K562 (cell line): Measurements from ENCODE around the gene SLC7A4. TPM values are rescaled to one million over a fixed set of nuclear protein-coding genes. Genes with fewer than 3 reads are reported as not detected.

ENCODE experiments used
- ATAC-seq: fragments of 200-7000 bp; cut with Tn5 transposase; 3 replicates; pipeline ENCODE4 v1.9.1; 2020; ENCODE audit warnings: moderate library complexity
- BruUV-seq: library from RNA; stranded (reverse); fragments of 400-500 nt; replicated peaks from 2 replicates; lab custom pipeline; 2021; lab: Mats Ljungman, UMichigan
- CTCF ChIA-PET: fragments of 300-600 bp; formaldehyde crosslinking; extraction: SDS; loops from one replicate; lab custom pipeline; 2021; ENCODE audit warnings: low intra/inter-chr PET ratio; lab: Yijun Ruan, JAX
- POLR2A ChIA-PET: fragments of 300-600, 350-650 bp; sonication (Branson Sonifier 250); formaldehyde crosslinking; extraction: SDS; loops from one replicate; lab custom pipeline; 2021; ENCODE audit warnings: antibody characterized with exemption, inconsistent platforms; lab: Yijun Ruan, JAX
- DNase-seq, 4 experiments: peaks; one replicate each; pipeline versions ENCODE4 v3.0.0 to v3.0.0-alpha.2; 2011 to 2018; ENCODE audit warnings: low spot score in 3 of 4, mixed read lengths in 3 of 4; ENCODE audit errors: extremely low read depth in 1 of 4
- FAIRE-seq: peaks from 2 replicates; lab custom pipeline; 2011; peaks lifted over from hg19 to GRCh38; lab: Jason Lieb, UNC
- H2AFZ ChIP-seq: 2 replicates; pipeline ENCODE4 v1.6.0; 2011; ENCODE audit warnings: low read depth, low read length, control low read depth, inconsistent platforms
- H3K27ac ChIP-seq: fragments of 200-600 bp; 3 replicates; pipeline ENCODE4 v1.8.0; 2011; ENCODE audit warnings: low read depth, mild to moderate bottlenecking, control low read depth, inconsistent platforms, low read length, moderate library complexity, mixed read lengths; ENCODE audit errors: extremely low read depth
- H3K27me3 ChIP-seq, 2 experiments: fragments of 300-600 bp in 1 of 2; 2 replicates in 1 of 2; 3 replicates in 1 of 2; pipeline versions ENCODE4 v1.6.0 to v1.8.0; 2011; ENCODE audit warnings: inconsistent platforms in 2 of 2, low read length in 2 of 2, mild to moderate bottlenecking in 1 of 2, mixed read lengths in 1 of 2, moderate library complexity in 1 of 2; ENCODE audit not compliant: control insufficient read depth in 2 of 2, insufficient read depth in 2 of 2
- H3K36me3 ChIP-seq: fragments of 300-600 bp; 3 replicates; pipeline ENCODE4 v1.8.0; 2011; ENCODE audit warnings: mild to moderate bottlenecking, low read length, inconsistent platforms; ENCODE audit not compliant: control insufficient read depth, insufficient read depth
- H3K4me1 ChIP-seq, 2 experiments: fragments of 200-600 bp in 1 of 2; replicated peaks in 1 of 2; 2 replicates in 1 of 2; 3 replicates in 1 of 2; pipeline versions ENCODE4 v1.5.1 to v1.8.0; 2011; ENCODE audit warnings: inconsistent platforms in 2 of 2, low read length in 2 of 2, mild to moderate bottlenecking in 1 of 2, mixed read lengths in 1 of 2, moderate library complexity in 1 of 2; ENCODE audit not compliant: control insufficient read depth in 2 of 2, insufficient read depth in 2 of 2
- H3K4me2 ChIP-seq: 2 replicates; pipeline ENCODE4 v1.6.1; 2011; ENCODE audit warnings: low read length, control low read depth, inconsistent platforms, mixed read lengths; ENCODE audit not compliant: insufficient read depth
- H3K4me3 ChIP-seq: fragments of 200-600 bp; sonication (generic), shearing (Covaris generic); 2 replicates; pipeline ENCODE4 v1.5.1; 2016; ENCODE audit warnings: control low read depth, inconsistent platforms
- H3K79me2 ChIP-seq: fragments of 200-600 bp; 3 replicates; pipeline ENCODE4 v1.8.0; 2011; ENCODE audit warnings: low read length, inconsistent platforms; ENCODE audit not compliant: control insufficient read depth, insufficient read depth
- H3K9ac ChIP-seq, 2 experiments: 2 replicates each; pipeline versions ENCODE4 v1.6.0 to v1.6.1; 2011; ENCODE audit warnings: low read depth in 2 of 2, low read length in 2 of 2, control low read depth in 1 of 2, inconsistent platforms in 1 of 2, mild to moderate bottlenecking in 1 of 2, mixed read lengths in 1 of 2; ENCODE audit not compliant: insufficient read depth in 1 of 2
- H3K9me1 ChIP-seq: one replicate; pipeline ENCODE4 v1.6.0; 2011; ENCODE audit warnings: inconsistent platforms, mild to moderate bottlenecking, low read length, moderate library complexity; ENCODE audit not compliant: control insufficient read depth, insufficient read depth
- H3K9me3 ChIP-seq: replicated peaks from 2 replicates; pipeline ENCODE4 v1.5.1; 2011; ENCODE audit warnings: low read depth, low read length, inconsistent platforms; ENCODE audit not compliant: control insufficient read depth, insufficient read depth
- H4K20me1 ChIP-seq: replicated peaks from 2 replicates; pipeline ENCODE4 v1.6.1; 2011; ENCODE audit warnings: low read length, inconsistent platforms, mixed read lengths; ENCODE audit not compliant: control insufficient read depth, insufficient read depth
- COPS2 ChIP-seq: fragments of 450-650 bp; conservative IDR thresholded peaks from 2 replicates; pipeline ENCODE4 v1.6.1; 2016; ENCODE audit warnings: mild to moderate bottlenecking, moderate library complexity
- CTBP1 ChIP-seq: fragments of 450-650 bp; IDR thresholded peaks from 2 replicates; pipeline ENCODE4 v1.6.1; 2016; ENCODE audit warnings: borderline replicate concordance
- DPF2 ChIP-seq: fragments of 450-650 bp; IDR thresholded peaks from 2 replicates; pipeline ENCODE4 v1.6.1; 2016
- FOXJ2 ChIP-seq: fragments of 200-800 bp; sonication (Bioruptor generic); IDR thresholded peaks from 2 replicates; pipeline ENCODE4 v1.6.1; 2016; ENCODE audit warnings: missing genetic modification characterization, missing compliant biosample characterization
- GATA2 ChIP-seq: sonication (generic); formaldehyde crosslinking; IDR thresholded peaks from 2 replicates; pipeline ENCODE4 v1.4.0; 2020; ENCODE audit warnings: mild to moderate bottlenecking, missing genetic modification reagents
- HDAC6 ChIP-seq: IDR thresholded peaks from 2 replicates; pipeline ENCODE4 v1.6.1; 2012; ENCODE audit warnings: low read depth, mild to moderate bottlenecking, control low read depth, inconsistent platforms, low read length, moderate library complexity
- NR1H2 ChIP-seq: sonication (generic); formaldehyde crosslinking; IDR thresholded peaks from 2 replicates; pipeline ENCODE4 v1.4.0; 2020; ENCODE audit warnings: mild to moderate bottlenecking, missing genetic modification reagents
- NUFIP1 ChIP-seq: fragments of 450-650 bp; IDR thresholded peaks from 2 replicates; pipeline ENCODE4 v1.6.1; 2018; ENCODE audit not compliant: partially characterized antibody
- RCOR1 ChIP-seq, 2 experiments: IDR thresholded peaks; 2 replicates each; pipeline ENCODE4 v1.6.1; 2012; ENCODE audit warnings: low read depth in 2 of 2, low read length in 2 of 2, borderline replicate concordance in 1 of 2, improper control_type of control experiment in 1 of 2
- RFX5 ChIP-seq: IDR thresholded peaks from 2 replicates; pipeline ENCODE4 v1.6.1; 2011; ENCODE audit warnings: low read depth, mild to moderate bottlenecking, improper control_type of control experiment, low read length
- RFX7 ChIP-seq: fragments of 250-450 bp; sonication (Bioruptor Pico); IDR thresholded peaks from 2 replicates; pipeline ENCODE4 v1.5.1; 2021; ENCODE audit warnings: mild to moderate bottlenecking
- SAFB ChIP-seq: fragments of 200-400 bp; formaldehyde crosslinking; IDR thresholded peaks from 2 replicates; pipeline ENCODE4 v1.6.1; 2017; ENCODE audit warnings: low read depth, low read length, borderline replicate concordance
- STAG1 ChIP-seq: sonication (generic); formaldehyde crosslinking; IDR thresholded peaks from 2 replicates; pipeline ENCODE4 v1.5.0; 2020; ENCODE audit warnings: missing genetic modification reagents, borderline replicate concordance
- TAF9B ChIP-seq: fragments of 450-650 bp; IDR thresholded peaks from 2 replicates; pipeline ENCODE4 v1.6.1; 2018; ENCODE audit warnings: mild to moderate bottlenecking; ENCODE audit not compliant: partially characterized antibody
- TCFL5 ChIP-seq: fragments of 250-450 bp; sonication (Bioruptor Pico); conservative IDR thresholded peaks from 2 replicates; pipeline ENCODE4 v1.6.1; 2021; ENCODE audit warnings: mild to moderate bottlenecking, moderate library complexity, matching md5 sums
- ZBTB17 ChIP-seq: fragments of 450-650 bp; formaldehyde crosslinking; IDR thresholded peaks from 2 replicates; pipeline ENCODE4 v1.4.0; 2020; ENCODE audit warnings: mild to moderate bottlenecking
- ZNF124 ChIP-seq: sonication (generic); formaldehyde crosslinking; IDR thresholded peaks from 2 replicates; pipeline ENCODE4 v1.8.1; 2022; ENCODE audit warnings: missing genetic modification reagents
- WGBS: fragments of 100-300 bp; shearing (Covaris generic); methylation state at CpG from one replicate; pipeline ENCODE4 v1.1.6; 2016; ENCODE audit warnings: low coverage, mixed read lengths; ENCODE audit not compliant: insufficient coverage; ENCODE audit errors: missing lambda C conversion rate; 5-methylcytosine and 5-hydroxymethylcytosine counted together
- in situ Hi-C: fragments of 300-500 bp; cut with MboI; formaldehyde crosslinking; loops from 4 replicates; pipeline ENCODE4 v1.15.0; 2018; ENCODE audit warnings: inconsistent platforms, mixed read lengths
- intact Hi-C: fragments of 100-400 bp; cut with micrococcal nuclease; formaldehyde crosslinking; loops from 2 replicates; pipeline ENCODE4 v1.14.2; 2022
- polyA plus RNA-seq, 8 experiments: library from polyadenylated mRNA; depleted of rRNA in 4 of 8; stranded (reverse) in 5 of 8; unstranded in 3 of 8; fragments of >200 nt; fragmentation: Nextera tagmentation in 2 of 8; fragmentation: Illumina TruSeq in 1 of 8; extraction: Ambion mirVana in 2 of 8; extraction: Trizol in 1 of 8; gene quantifications; 2 replicates each; pipeline versions ENCODE4 v1.2.1 to v1.2.3, GENCODE V29; 2011 to 2014; ENCODE audit warnings: inconsistent platforms in 1 of 8, missing spikeins in 1 of 8
- total RNA-seq, 7 experiments: library from RNA; depleted of rRNA in 6 of 7; stranded (reverse); fragments of >200 nt in 6 of 7; fragmentation: Illumina TruSeq in 2 of 7; extraction: Trizol in 2 of 7; gene quantifications; 2 replicates each; pipeline versions ENCODE4 v1.2.1 to v1.2.3, GENCODE V29; 2011 to 2021; ENCODE audit warnings: low replicate concordance in 1 of 7
- TF ChIP-seq, protein P1 (sequence below): fragments of 450-650 bp; IDR thresholded peaks from one replicate; pipeline ENCODE4 v1.6.1; 2018; ENCODE audit warnings: mild to moderate bottlenecking, moderate library complexity; ENCODE audit not compliant: partially characterized antibody
- TF ChIP-seq, protein P2 (sequence below): sonication (generic); formaldehyde crosslinking; IDR thresholded peaks from 2 replicates; pipeline ENCODE4 v1.8.0; 2023; ENCODE audit warnings: mild to moderate bottlenecking, missing genetic modification reagents

The SLC7A4 gene
- total and polyA plus RNA-seq, 9 of the 15 experiments (the other 6 are each of a cell fraction or from before 2014, with no cell fraction given): not detected

DNA sequence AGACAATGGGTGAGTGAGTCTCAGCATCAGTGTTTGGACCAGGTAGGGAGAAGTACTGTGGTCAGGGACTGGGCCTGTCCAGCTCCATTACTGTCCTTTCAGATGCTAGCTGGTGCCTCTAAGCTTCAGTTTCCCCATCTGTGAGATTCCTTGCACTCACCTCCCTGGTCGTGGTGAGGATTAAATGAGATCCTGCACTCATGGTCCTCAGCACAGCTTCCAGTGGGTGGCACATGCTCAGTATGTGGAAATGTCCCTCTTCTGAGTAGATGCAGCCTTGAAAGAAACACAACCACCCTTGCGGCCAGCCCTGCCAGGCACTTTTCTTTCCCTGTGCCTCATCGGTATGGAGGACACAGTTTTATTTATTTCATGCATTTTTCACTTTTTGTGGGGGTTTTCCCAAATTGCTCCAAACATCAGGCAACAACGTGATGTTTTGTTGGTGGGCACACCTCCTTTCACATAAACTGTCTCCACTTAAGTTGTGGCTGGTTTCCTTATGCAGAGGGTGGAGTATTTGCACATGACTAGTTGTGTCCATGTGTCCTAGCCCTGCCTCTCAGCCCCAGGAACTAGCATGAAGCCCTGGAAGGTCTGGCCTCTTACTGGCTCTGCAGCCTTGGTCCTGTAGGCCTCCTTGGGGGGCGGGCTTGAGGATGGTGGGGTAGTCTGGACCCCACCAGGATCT is 49.1 kb downstream of the SLC7A4 start:
- Histone ChIP-seq H2AFZ (peak overlapping the region; percentile 99), H3K27me3 (no peaks in the 10 kb centered on the region), H4K20me1 (no peaks in the 10 kb centered on the region), H3K27ac (no peak overlapping the region; the same call in 2 of the 3 replicates), H3K4me2 (peak overlapping the region; percentile 92), H3K4me1 (peaks cover 19 to 53% of the 10 kb centered on the region in 2 experiments), H3K9me1 (peaks cover 13% of the 10 kb centered on the region), H3K4me3 (peak overlapping the region; percentile 54), H3K9ac (peak overlapping the region; percentile 85 to 97), H3K9me3 (peaks cover 9% of the 10 kb centered on the region), H3K79me2 (peaks cover 23% of the 10 kb centered on the region), H3K36me3 (peaks cover 47% of the 10 kb centered on the region)
- POLR2A ChIA-PET: interaction anchor here (1.2 to 64.4 kb wide), 9 partner anchors 12 to 177 kb away, joined by 4 to 1556 read pairs (median 11); partner anchors contain the start of genes CRKL, P2RX6, SLC7A4 and THAP7
- peak; percentile 29 for FAIRE-seq
- no peak for DNase-seq
- 67% methylated on average over 5 of the region's 5 CpGs for WGBS
- ATAC-seq: no peak
- intact Hi-C loops (loop anchor here (5.0 kb wide), 2 partner anchors 51 to 206 kb away; no protein-coding TSS in a partner anchor), in situ Hi-C loops (no loop called here)
- BruUV-seq: no TSS peak
- CTCF ChIA-PET: interaction anchor here (1.3 kb wide), 1 partner anchor 19 kb away, joined by 4 read pairs; the partner anchor contains the start of gene THAP7
- no peak for TF ChIP-seq TCFL5 (CRISPR knock-in tag)
- TF ChIP-seq DPF2: no peak
- no peak for TF ChIP-seq SAFB
- TF ChIP-seq HDAC6: no peak
- TF ChIP-seq NR1H2 (CRISPR knock-in tag): no peak
- no peak for TF ChIP-seq GATA2 (CRISPR knock-in tag)
- no peak for TF ChIP-seq FOXJ2
- TF ChIP-seq TAF9B: no peak
- no peak for TF ChIP-seq COPS2
- 0 out of 4 replicates have a peak, but pooled peaks of 1 of the 2 experiments have one; percentile 11 for TF ChIP-seq RCOR1 (IDR thresholded peaks at IDR 0.05; ENCODE audit: borderline replicate concordance in 1 of 2, low read depth in 2 of 2, low read length in 2 of 2)
- TF ChIP-seq ZBTB17: no peak
- no peak for TF ChIP-seq NUFIP1
- TF ChIP-seq CTBP1: no peak
- no peak for TF ChIP-seq ZNF124 (CRISPR knock-in tag)
- TF ChIP-seq RFX7 (CRISPR knock-in tag): no peak
- TF ChIP-seq RFX5: no peak
- no peak for TF ChIP-seq STAG1 (CRISPR knock-in tag)
- TF ChIP-seq, protein P1, sequence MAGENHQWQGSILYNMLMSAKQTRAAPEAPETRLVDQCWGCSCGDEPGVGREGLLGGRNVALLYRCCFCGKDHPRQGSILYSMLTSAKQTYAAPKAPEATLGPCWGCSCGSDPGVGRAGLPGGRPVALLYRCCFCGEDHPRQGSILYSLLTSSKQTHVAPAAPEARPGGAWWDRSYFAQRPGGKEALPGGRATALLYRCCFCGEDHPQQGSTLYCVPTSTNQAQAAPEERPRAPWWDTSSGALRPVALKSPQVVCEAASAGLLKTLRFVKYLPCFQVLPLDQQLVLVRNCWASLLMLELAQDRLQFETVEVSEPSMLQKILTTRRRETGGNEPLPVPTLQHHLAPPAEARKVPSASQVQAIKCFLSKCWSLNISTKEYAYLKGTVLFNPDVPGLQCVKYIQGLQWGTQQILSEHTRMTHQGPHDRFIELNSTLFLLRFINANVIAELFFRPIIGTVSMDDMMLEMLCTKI: no peak
- TF ChIP-seq, protein P2, sequence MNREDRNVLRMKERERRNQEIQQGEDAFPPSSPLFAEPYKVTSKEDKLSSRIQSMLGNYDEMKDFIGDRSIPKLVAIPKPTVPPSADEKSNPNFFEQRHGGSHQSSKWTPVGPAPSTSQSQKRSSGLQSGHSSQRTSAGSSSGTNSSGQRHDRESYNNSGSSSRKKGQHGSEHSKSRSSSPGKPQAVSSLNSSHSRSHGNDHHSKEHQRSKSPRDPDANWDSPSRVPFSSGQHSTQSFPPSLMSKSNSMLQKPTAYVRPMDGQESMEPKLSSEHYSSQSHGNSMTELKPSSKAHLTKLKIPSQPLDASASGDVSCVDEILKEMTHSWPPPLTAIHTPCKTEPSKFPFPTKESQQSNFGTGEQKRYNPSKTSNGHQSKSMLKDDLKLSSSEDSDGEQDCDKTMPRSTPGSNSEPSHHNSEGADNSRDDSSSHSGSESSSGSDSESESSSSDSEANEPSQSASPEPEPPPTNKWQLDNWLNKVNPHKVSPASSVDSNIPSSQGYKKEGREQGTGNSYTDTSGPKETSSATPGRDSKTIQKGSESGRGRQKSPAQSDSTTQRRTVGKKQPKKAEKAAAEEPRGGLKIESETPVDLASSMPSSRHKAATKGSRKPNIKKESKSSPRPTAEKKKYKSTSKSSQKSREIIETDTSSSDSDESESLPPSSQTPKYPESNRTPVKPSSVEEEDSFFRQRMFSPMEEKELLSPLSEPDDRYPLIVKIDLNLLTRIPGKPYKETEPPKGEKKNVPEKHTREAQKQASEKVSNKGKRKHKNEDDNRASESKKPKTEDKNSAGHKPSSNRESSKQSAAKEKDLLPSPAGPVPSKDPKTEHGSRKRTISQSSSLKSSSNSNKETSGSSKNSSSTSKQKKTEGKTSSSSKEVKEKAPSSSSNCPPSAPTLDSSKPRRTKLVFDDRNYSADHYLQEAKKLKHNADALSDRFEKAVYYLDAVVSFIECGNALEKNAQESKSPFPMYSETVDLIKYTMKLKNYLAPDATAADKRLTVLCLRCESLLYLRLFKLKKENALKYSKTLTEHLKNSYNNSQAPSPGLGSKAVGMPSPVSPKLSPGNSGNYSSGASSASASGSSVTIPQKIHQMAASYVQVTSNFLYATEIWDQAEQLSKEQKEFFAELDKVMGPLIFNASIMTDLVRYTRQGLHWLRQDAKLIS (CRISPR knock-in tag): no peak
